Measurements from ENCODE around the gene MACROD1. TPM values are rescaled to one million over a fixed set of nuclear protein-coding genes. Genes with fewer than 3 reads are reported as not detected.

MACROD1 gene
- total and polyA plus RNA-seq, 2 of the 13 experiments (the other 11 are each of a cell fraction or from before 2014, with no cell fraction given) = 23.1 to 34.5 TPM

GRCh38 chr11:64211181-64211872 is 45.4 kb upstream of the MACROD1 start:
- WGBS (ENCODE audit: low lambda C conversion rate) = 82% methylated on average over 22 of the region's 30 CpGs
- in situ Hi-C loops (cut with HindIII; ENCODE audit: extremely low pct_ligation_motif_present, low pct_unique_long_range_greater_than_20kb) (no loop called here), intact Hi-C loops (cut with micrococcal nuclease; ENCODE audit: unreplicated experiment) (no loop called here)
- no peak overlapping the region for H3K27ac ChIP-seq (ENCODE audit: extremely low read length, insufficient read depth, low read length)
- no peak for FAIRE-seq
- H2AFZ ChIP-seq (ENCODE audit: low read length) = no peak overlapping the region
- H3K36me3 ChIP-seq (replicated peaks in 1 of 2; ENCODE audit: control insufficient read depth in 1 of 2, insufficient read depth in 2 of 2, low read length in 2 of 2) = peaks cover 0 to 3% of the 10 kb centered on the region in 2 experiments; a peak in 2 of 5 replicates
- TF ChIP-seq ZNF552 (CRISPR knock-in tag; IDR thresholded peaks at IDR 0.05; ENCODE audit: borderline replicate concordance) = no peak
- TF ChIP-seq SALL1 (CRISPR knock-in tag; IDR thresholded peaks at IDR 0.05) = no peak
- TF ChIP-seq ZNF576 (CRISPR knock-in tag; IDR thresholded peaks at IDR 0.05) = no peak
- TF ChIP-seq EZH2 (conservative IDR thresholded peaks at IDR 0.05; ENCODE audit: low read depth, low read length) = no peak
- no peak for TF ChIP-seq KLF12 (CRISPR knock-in tag; IDR thresholded peaks at IDR 0.05; ENCODE audit: borderline replicate concordance)
- TF ChIP-seq ZNF713 (CRISPR knock-in tag; IDR thresholded peaks at IDR 0.05) = no peak
- no peak for TF ChIP-seq ZNF530 (CRISPR knock-in tag; IDR thresholded peaks at IDR 0.05; ENCODE audit: low read depth)
- TF ChIP-seq THAP11 (CRISPR knock-in tag; IDR thresholded peaks at IDR 0.05) = no peak
- no peak for TF ChIP-seq RFX5 (IDR thresholded peaks at IDR 0.05; ENCODE audit: low read depth, low read length)
- no peak for TF ChIP-seq JUNB (CRISPR knock-in tag; IDR thresholded peaks at IDR 0.05; ENCODE audit: borderline replicate concordance)
- TF ChIP-seq MED13 (CRISPR knock-in tag; IDR thresholded peaks at IDR 0.05) = no peak
- TF ChIP-seq IKZF1 (IDR thresholded peaks at IDR 0.05) = no peak
- no peak for TF ChIP-seq CEBPB (IDR thresholded peaks at IDR 0.05; ENCODE audit: borderline replicate concordance, low read depth, low read length)
- H3K9me3 ChIP-seq (ENCODE audit: low read length) = no peaks in the 10 kb centered on the region
- POLR2A ChIA-PET = interaction anchor here (1.6 to 1.7 kb wide), 2 partner anchors 15 to 25 kb away, joined by 3 to 4 read pairs; partner anchors contain the start of genes NUDT22, STIP1 and TRPT1
- H3K4me1 ChIP-seq (ENCODE audit: insufficient read depth, low read length) = peaks cover 17% of the 10 kb centered on the region
- no peak for ATAC-seq
- H4K20me1 ChIP-seq (ENCODE audit: insufficient read depth, low read length) = no peaks in the 10 kb centered on the region
- CTCF ChIA-PET (ENCODE audit: low intra/inter-chr PET ratio, low total read pairs) = no interaction called here
- H3K4me2 ChIP-seq (ENCODE audit: low read depth, low read length) = no peak overlapping the region
- DNase-seq (ENCODE audit: low spot score) = no peak
- H3K27me3 ChIP-seq (ENCODE audit: control insufficient read depth in 1 of 2, insufficient read depth in 2 of 2, low read length in 2 of 2) = peaks cover 0 to 1% of the 10 kb centered on the region in 2 experiments; a peak in 1 of 5 replicates
- BruUV-seq (replicated peaks) = no TSS peak
- no peak overlapping the region for H3K9ac ChIP-seq (ENCODE audit: insufficient read depth, low read depth, low read length)
- H3K79me2 ChIP-seq (ENCODE audit: insufficient read depth, low read length) = no peaks in the 10 kb centered on the region
- H3K4me3 ChIP-seq (replicated peaks in 1 of 3; ENCODE audit: insufficient read depth in 1 of 3, low read depth in 2 of 3, low read length in 3 of 3) = no peak overlapping the region

Data from HepG2 (cell line).